Measurements from ENCODE around the gene RNF144A.

The RNF144A gene

GRCh38 chr2:7023542-7023941 is 106.3 kb downstream of the RNF144A start:
- no peak for DNase-seq (ENCODE audit: low spot score)

- DNase-seq (ENCODE audit: low spot score) = no peak
These were observed 107.0 kb downstream of the RNF144A start for GRCh38 chr2:7024261-7024660.

- DNase-seq (ENCODE audit: low spot score) = no peak
These were observed 107.9 kb downstream of the RNF144A start for GRCh38 chr2:7025082-7025481.

DNA sequence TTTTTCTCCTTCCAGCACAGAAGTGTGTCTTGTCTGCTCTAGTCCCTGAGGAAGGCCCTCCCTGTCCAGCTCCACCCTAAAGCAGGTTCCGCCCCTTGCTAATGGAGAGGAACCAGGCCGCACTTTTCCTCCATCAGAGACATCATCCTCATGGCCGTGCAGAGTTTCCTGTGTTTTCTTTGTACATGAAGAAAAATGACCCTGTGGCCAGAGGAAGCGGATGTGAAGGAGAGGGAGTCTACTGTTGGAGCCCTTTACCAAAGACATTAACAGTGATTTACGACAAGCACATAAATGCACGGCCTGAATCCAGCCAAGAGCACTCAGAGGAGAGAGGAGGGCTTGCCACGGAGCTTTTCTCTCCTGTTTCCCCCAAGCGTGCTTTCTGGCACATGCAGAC is 109.5 kb downstream of the RNF144A start:
- no peak for DNase-seq (ENCODE audit: low spot score)

DNA sequence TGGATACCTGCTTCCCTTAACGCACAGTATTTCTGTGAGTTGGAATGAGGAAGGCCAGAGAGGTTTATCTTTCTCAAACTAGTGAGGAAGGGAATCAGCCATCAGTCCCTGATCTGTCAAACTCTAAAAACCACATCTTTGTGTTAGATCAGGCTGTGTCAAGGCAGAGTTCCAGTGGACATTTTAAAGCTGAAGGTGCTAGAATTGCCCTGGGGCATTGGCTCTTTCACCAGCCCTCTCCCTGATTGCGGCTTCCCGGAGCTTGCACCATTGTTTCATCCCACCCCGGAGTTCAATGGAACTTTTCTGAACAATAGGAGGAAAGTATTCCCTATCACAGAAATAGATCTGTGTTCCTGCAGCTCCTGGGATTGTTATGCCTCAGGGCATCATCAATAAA is 110.2 kb downstream of the RNF144A start:
- DNase-seq (ENCODE audit: low spot score) = no peak

- no peak for DNase-seq (ENCODE audit: low spot score)
These were observed 110.9 kb downstream of the RNF144A start for GRCh38 chr2:7027956-7028655.

DNA sequence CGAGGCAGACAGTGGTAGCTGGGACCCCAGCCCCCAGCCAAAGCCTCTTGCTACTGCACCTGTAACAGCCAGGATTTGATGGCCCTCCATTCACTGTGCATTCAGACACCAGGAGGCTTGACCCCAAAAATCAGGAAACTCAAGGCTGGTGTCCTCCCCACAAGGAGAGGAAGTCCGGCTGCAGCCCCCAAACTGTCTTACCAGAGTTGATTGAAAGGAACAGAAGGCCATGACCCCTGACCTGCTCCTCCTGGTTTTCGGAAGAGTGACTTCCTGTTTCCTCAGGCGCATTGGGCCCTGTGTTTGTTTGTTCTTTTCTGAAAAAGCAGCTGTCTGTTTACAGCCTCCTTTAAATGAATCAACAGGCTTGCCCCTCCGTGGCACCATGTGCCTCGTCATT is 111.6 kb downstream of the RNF144A start:
- DNase-seq (ENCODE audit: low spot score) = no peak

DNA sequence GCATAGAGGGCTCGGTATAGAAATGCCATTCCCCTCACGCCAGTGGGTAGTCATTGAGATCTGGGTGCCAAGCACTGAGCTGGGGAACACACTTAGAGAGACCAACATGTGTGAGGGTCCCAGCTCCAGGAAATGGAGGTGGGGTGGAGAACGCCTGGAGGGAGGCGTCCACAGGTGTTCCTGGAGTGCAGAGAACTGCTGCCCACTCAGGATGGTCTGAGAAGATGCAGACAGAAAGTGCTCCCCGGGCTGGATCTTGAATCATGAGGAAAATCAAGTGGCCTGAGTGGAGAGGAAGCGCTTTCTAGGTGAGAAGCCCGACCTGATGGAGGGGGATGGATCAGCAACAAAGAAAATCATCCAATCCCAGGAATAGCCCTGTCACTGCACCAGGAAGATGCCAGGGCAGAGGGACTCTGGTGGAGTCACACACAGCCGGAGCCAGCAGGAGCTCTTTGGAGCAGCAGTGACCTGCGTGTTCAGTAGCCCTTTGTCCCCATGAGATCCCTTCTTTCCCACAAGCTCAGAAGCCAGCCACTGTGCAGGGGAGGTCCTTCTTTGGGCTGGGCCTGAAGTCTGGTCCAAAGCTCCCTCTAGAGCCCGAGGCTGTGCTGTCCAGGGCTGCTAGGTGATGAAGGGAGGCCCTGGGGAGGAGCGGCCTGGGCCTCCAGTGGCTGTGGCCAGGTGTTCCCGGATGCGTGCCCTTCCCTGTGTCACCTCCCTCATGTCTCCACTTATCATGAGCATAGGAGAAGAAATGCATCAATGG is 112.3 kb downstream of the RNF144A start:
- no peak for DNase-seq (ENCODE audit: low spot score)

- no peak for DNase-seq (ENCODE audit: low spot score)
These were observed 113.6 kb downstream of the RNF144A start for GRCh38 chr2:7030810-7031209.

- no peak for DNase-seq (ENCODE audit: low spot score)
These were observed 114.5 kb downstream of the RNF144A start for GRCh38 chr2:7031547-7032245.

DNA sequence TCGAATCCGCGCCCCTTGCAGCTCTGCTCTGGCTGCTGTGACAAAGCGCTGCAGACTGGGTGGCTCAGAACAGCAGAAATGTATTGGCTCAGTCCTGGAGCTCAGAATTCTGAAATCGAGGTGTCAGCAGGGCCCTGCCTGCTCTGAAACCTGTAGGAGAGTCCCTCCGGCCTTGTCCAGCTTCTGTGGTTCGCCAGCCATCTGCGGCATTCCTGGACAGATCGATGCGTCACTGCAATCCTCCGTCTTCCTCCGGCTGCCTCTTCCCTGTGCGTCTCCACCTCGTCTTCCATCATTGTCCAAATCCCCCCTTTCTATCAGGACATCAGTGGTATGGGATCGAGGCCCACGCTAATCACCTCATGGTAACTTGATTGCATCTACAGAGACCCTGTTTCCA is 115.2 kb downstream of the RNF144A start:
- no peak for DNase-seq (ENCODE audit: low spot score)

DNA sequence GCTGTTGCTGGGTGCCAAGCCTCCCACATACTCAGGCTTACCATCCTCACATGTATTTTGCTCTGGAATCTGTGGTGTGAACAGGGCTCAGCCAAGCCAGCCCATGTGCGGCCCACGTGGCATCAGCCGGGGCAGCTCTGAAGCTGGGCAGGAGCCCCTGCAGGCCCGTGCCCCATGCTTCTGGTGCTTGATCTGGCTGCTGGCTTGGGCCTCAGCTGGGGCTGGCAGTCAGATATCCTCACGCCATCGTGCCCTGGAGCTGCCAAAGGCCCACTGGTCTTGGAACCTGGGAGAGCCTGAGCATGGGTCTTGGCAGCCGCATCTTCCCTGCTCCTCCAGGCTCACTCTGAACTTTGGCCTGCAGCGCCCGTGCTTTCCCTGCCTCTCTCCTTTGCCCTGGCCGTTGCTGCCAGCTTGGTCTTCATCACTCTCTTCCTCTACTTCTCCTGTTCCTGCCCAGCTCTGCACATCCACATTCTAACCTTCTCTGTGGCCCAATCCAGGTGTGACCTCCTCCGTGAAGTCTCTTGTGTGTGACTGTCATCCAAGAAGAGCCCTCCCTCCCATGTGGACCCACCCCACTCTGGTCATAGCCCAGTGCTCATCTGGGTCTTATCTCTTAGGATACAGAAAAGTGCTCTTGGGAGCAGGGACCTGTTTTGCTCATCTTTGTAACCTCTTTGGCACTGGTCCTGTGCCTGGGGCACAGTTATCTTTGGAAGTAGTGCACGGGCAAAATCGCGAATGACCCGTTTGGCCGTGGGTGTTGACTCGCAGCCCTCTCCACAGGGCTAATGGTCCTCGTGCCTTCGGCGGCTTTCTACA is 116.1 kb downstream of the RNF144A start:
- DNase-seq (ENCODE audit: low spot score) = no peak

DNA sequence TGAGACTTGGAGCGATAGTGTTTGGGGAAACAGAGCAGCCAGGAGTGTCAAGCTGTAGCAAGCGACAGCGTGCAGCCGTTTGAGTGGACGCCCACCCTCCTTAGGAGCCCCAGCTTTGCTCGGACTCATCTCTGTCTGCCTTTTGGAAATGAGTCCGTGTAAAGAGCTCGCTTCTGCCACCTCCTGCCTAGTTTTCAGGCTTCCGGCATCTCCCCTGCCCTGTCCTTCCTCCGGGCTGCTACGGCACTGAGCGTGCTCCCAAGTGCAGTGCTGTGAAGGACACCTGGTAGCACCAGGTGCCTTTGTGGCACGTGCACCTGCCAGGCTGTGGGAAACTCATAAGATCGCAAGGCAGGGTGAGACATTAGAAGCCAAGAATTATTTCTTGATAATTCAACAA is 117.1 kb downstream of the RNF144A start:
- DNase-seq (ENCODE audit: low spot score) = no peak

- DNase-seq (ENCODE audit: low spot score) = no peak
These were observed 118.7 kb downstream of the RNF144A start for GRCh38 chr2:7035884-7036283.

DNA sequence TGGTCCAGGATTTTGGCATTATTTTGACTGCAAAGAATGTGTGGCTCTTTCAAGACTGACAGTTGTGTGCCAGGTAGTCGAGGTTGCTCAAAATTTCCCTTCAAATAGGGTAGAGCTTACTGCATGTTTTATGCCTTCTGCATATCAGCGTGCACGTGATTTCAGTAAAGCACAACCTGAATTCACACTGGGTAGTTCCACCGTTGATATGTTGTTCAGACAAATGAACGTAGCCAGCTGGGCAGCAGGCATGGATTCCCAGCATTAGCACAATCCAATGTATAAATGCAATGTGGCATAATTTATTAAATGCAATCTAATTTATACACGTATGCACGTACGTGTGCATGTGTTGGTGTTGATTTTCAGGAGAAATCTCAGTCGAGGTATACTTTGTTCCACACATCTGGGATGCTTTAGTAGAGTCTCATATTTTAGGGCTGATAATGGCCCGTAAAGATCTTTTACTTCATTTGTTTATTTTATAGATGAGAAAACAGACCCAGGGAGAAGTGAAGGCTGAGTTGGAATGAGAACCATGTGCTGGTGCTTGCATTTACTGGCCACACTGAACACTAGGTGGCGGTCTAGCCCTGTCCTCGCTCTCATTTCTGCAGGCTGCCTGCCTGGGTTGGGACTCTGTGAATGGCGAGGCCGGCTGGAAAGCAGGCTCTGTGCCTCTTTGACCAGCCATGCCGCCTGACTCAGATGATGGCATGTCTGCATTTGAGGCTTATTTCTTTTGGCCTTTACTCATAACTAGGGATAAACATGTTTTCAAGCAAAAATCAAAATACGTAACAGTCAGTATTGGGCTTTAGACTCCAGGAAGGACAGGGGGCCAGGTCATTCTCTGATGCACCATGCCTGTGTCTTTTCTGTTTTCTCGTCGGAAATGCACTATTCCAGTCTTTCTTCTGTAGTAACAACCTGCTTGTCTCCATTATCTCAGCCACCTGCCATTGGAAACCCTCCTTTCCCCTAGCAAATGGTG is 120.4 kb downstream of the RNF144A start:
- DNase-seq (ENCODE audit: low spot score) = peak; percentile 28

DNA sequence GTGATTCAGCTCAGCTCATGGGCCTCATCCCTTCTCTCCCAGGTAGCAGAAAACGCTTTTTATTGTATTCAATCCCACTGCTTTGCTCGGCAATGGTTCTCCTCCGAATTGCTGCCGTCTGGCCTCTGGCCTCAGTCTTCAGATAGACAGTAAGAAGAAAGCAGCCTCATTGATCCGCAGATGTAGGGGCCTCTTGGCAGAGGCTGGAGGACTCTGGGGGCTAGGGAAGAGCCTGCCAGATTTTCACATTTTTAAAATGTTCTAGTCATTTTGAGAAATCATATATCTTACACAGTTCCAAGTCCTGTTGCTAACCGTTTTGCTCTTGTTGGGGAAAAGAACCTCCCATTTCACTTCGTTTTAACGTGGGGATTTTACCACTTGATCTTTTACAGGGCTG is 123.3 kb downstream of the RNF144A start:
- DNase-seq (ENCODE audit: low spot score) = no peak

- DNase-seq (ENCODE audit: low spot score) = no peak
These were observed 124.2 kb downstream of the RNF144A start for GRCh38 chr2:7041421-7041820.

DNA sequence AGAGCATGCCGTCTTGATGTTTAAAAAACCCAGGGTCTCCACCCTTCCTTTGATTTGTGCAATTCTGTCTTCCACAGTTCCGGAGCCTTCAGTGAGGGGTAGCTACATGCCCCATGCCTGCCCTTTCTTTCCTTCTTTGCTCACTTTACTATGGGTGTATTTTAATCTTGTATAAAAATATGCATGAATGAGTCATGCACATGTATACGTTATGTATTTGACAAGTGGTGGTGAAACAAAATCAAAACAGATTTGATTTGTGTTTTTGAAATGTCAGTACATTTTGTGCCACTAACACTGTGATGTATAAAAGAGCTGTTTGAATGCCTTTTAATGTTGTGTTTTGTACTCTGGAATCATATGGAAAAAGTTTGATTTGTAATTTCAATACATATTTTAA is 126.5 kb downstream of the RNF144A start:
- no peak for DNase-seq (ENCODE audit: low spot score)

- DNase-seq (ENCODE audit: low spot score) = peak; percentile 42
These were observed 127.3 kb downstream of the RNF144A start for GRCh38 chr2:7044253-7045250.

Measured in hepatic stellate cell (primary cell).